A549 (cell line): Measurements from ENCODE around the gene WDR45. TPM values are rescaled to one million over a fixed set of nuclear protein-coding genes. Genes with fewer than 3 reads are reported as not detected.

Source experiments
- ATAC-seq, 2 experiments: fragments of 200-7000 bp in 1 of 2; fragments of >200 bp in 1 of 2; cut with Nextera tagmentation in 1 of 2; cut with Tn5 transposase in 1 of 2; 3 replicates each; pipeline versions ENCODE4 v1.8.0 to v1.9.1; 2018 to 2020; ENCODE audit warnings: mild to moderate bottlenecking in 1 of 2, moderate library complexity in 1 of 2
- CTCF ChIA-PET: fragments of 300-600 bp; sonication (Branson Sonifier 250); formaldehyde crosslinking; extraction: SDS; loops from one replicate; lab custom pipeline; 2021; ENCODE audit warnings: antibody characterized with exemption, inconsistent platforms; lab: Yijun Ruan, JAX
- POLR2A ChIA-PET: fragments of 350-600 bp; formaldehyde crosslinking; extraction: SDS; loops from one replicate; lab custom pipeline; 2021; ENCODE audit warnings: antibody characterized with exemption, inconsistent platforms; lab: Yijun Ruan, JAX
- DNase-seq, 2 experiments: peaks; one replicate each; pipeline versions ENCODE4 v3.0.0 to v3.0.0-alpha.2; 2011 to 2016; ENCODE audit warnings: low read depth in 1 of 2, low spot score in 1 of 2
- FAIRE-seq: peaks from 2 replicates; lab custom pipeline; 2011; peaks lifted over from hg19 to GRCh38; lab: Jason Lieb, UNC
- H3K27ac ChIP-seq, 2 experiments: fragments of >200 bp; sonication (Bioruptor Twin); formaldehyde crosslinking; 3 replicates each; pipeline ENCODE4 v1.5.1; 2016 to 2017
- H3K4me1 ChIP-seq: fragments of >200 bp; sonication (Bioruptor Twin); formaldehyde crosslinking; 3 replicates; pipeline ENCODE4 v1.6.1; 2016
- H3K4me2 ChIP-seq: fragments of >200 bp; sonication (Bioruptor Twin); formaldehyde crosslinking; 3 replicates; pipeline ENCODE4 v1.6.1; 2016
- H3K4me3 ChIP-seq: fragments of >200 bp; sonication (Bioruptor Twin); formaldehyde crosslinking; 3 replicates; pipeline ENCODE4 v1.5.1; 2016
- H3K9me3 ChIP-seq: fragments of >200 bp; sonication (Bioruptor Twin); formaldehyde crosslinking; 3 replicates; pipeline ENCODE4 v1.6.1; 2016
- ATOH8 ChIP-seq: fragments of 250-450 bp; sonication (Bioruptor Pico); IDR thresholded peaks from 2 replicates; pipeline ENCODE4 v1.5.0; 2020; ENCODE audit warnings: low read depth, mild to moderate bottlenecking, moderate library complexity
- BHLHE40 ChIP-seq: IDR thresholded peaks from 2 replicates; pipeline ENCODE4 v1.6.1; 2012; ENCODE audit warnings: low read depth, low read length, inconsistent platforms
- CBX8 ChIP-seq: fragments of 200-600 bp; sonication (generic); IDR thresholded peaks from 2 replicates; pipeline ENCODE4 v1.6.1; 2016
- CEBPB ChIP-seq, 2 experiments: fragments of >200 bp in 1 of 2; sonication (Bioruptor Twin) in 1 of 2; formaldehyde crosslinking in 1 of 2; IDR thresholded peaks; 2 replicates each; pipeline ENCODE4 v1.6.1; 2012 to 2016
- CHD4 ChIP-seq: fragments of 200-600 bp; sonication (generic); IDR thresholded peaks from 2 replicates; pipeline ENCODE4 v1.6.1; 2016; ENCODE audit warnings: antibody characterized with exemption, mild to moderate bottlenecking, borderline replicate concordance
- CTCF ChIP-seq: fragments of >200 bp; sonication (Bioruptor Twin); formaldehyde crosslinking; IDR thresholded peaks from 3 replicates; pipeline ENCODE4 v1.5.1; 2016
- EP300 ChIP-seq, 2 experiments: fragments of >200 bp; sonication (Bioruptor Twin); formaldehyde crosslinking; IDR thresholded peaks; 2 replicates in 1 of 2; 3 replicates in 1 of 2; pipeline ENCODE4 v1.6.1; 2016 to 2017
- HES2 ChIP-seq: fragments of >200 bp; sonication (Bioruptor Twin); formaldehyde crosslinking; IDR thresholded peaks from 2 replicates; pipeline ENCODE4 v1.6.1; 2016
- HEYL ChIP-seq: fragments of 250-450 bp; sonication (Bioruptor Pico); IDR thresholded peaks from 2 replicates; pipeline ENCODE4 v1.8.0; 2021; ENCODE audit warnings: mild to moderate bottlenecking, moderate library complexity
- HOXA7 ChIP-seq: fragments of 250-450 bp; sonication (Bioruptor Pico); IDR thresholded peaks from 2 replicates; pipeline ENCODE4 v1.5.0; 2020; ENCODE audit warnings: mild to moderate bottlenecking, moderate library complexity
- JUN ChIP-seq, 2 experiments: fragments of >200 bp; sonication (Bioruptor Twin); formaldehyde crosslinking; IDR thresholded peaks; 2 replicates in 1 of 2; 3 replicates in 1 of 2; pipeline ENCODE4 v1.6.1; 2016 to 2017
- JUNB ChIP-seq: fragments of >200 bp; sonication (Bioruptor Twin); formaldehyde crosslinking; IDR thresholded peaks from 2 replicates; pipeline ENCODE4 v1.6.1; 2016
- KDM1A ChIP-seq: fragments of 200-600 bp; sonication (generic); IDR thresholded peaks from 2 replicates; pipeline ENCODE4 v1.6.1; 2016; ENCODE audit warnings: low read depth, mild to moderate bottlenecking
- NFE2L2 ChIP-seq: fragments of 150-350 bp; conservative IDR thresholded peaks from 2 replicates; pipeline ENCODE4 v1.6.1; 2014; ENCODE audit warnings: low read length
- RAD21 ChIP-seq, 2 experiments: fragments of >200 bp in 1 of 2; sonication (Bioruptor Twin) in 1 of 2; formaldehyde crosslinking in 1 of 2; IDR thresholded peaks in 1 of 2; conservative IDR thresholded peaks in 1 of 2; 2 replicates in 1 of 2; 3 replicates in 1 of 2; pipeline ENCODE4 v1.6.1; 2012 to 2018; ENCODE audit warnings: inconsistent platforms in 1 of 2
- RARB ChIP-seq: fragments of 250-450 bp; sonication (Bioruptor Pico); IDR thresholded peaks from 2 replicates; pipeline ENCODE4 v1.8.0; 2021; ENCODE audit warnings: mild to moderate bottlenecking, moderate library complexity
- RCOR1 ChIP-seq: fragments of 150-350 bp; IDR thresholded peaks from 2 replicates; pipeline ENCODE4 v1.6.1; 2014; ENCODE audit warnings: antibody characterized with exemption, low read length, low read depth
- RFX5 ChIP-seq: fragments of 450-650 bp; IDR thresholded peaks from 2 replicates; pipeline ENCODE4 v1.7.1; 2014; ENCODE audit warnings: antibody characterized with exemption, mild to moderate bottlenecking, moderate library complexity
- SREBF2 ChIP-seq: fragments of 450-650 bp; IDR thresholded peaks from 2 replicates; pipeline ENCODE4 v1.6.1; 2014; ENCODE audit warnings: mild to moderate bottlenecking, moderate library complexity
- TFCP2L1 ChIP-seq: fragments of 250-450 bp; sonication (Bioruptor Pico); IDR thresholded peaks from 2 replicates; pipeline ENCODE4 v1.5.0; 2021; ENCODE audit warnings: mild to moderate bottlenecking
- ZC3H11A ChIP-seq: fragments of 450-650 bp; IDR thresholded peaks from 2 replicates; pipeline ENCODE4 v1.6.1; 2014; ENCODE audit warnings: antibody characterized with exemption, mild to moderate bottlenecking
- WGBS: methylation state at CpG from one replicate; pipeline ENCODE4 v1.1.6; 2017; ENCODE audit errors: missing lambda C conversion rate; 5-methylcytosine and 5-hydroxymethylcytosine counted together
- polyA plus RNA-seq, 4 experiments: library from polyadenylated mRNA; depleted of rRNA in 3 of 4; stranded (reverse); fragments of >200 nt; fragmentation: RNase III in 1 of 4; extraction: RNeasy Plus Mini Kit Qiagen cat#74134 plus additional on column Dnase treatment in 1 of 4; gene quantifications; 2 replicates in 3 of 4; 3 replicates in 1 of 4; pipeline ENCODE4 v1.2.3, GENCODE V29; 2011 to 2017

WDR45 gene
- polyA plus RNA-seq, 2 of the 4 experiments (the other 2 are of a cell fraction), result 37.7 to 55.5 TPM

- no peak overlapping the region for H3K27ac ChIP-seq
- peaks cover 7% of the 10 kb centered on the region; the same call in 2 of the 3 replicates for H3K4me1 ChIP-seq
- POLR2A ChIA-PET, result no interaction called here
- WGBS, result 75% methylated on average over 5 of the region's 5 CpGs
- H3K4me3 ChIP-seq, result no peak overlapping the region
- TF ChIP-seq HEYL (CRISPR knock-in tag) (no peak), CBX8 (no peak), BHLHE40 (no peak), RCOR1 (no peak), JUN (IDR thresholded peaks at IDR 0.05) (no peak), NFE2L2 (no peak), CHD4 (no peak), ATOH8 (CRISPR knock-in tag) (no peak), RAD21 (conservative IDR thresholded peaks at IDR 0.05 in 1 of 2, IDR thresholded peaks at IDR 0.05 in 1 of 2) (no peak), TFCP2L1 (CRISPR knock-in tag) (no peak), HOXA7 (CRISPR knock-in tag) (no peak), RFX5 (no peak), JUNB (no peak), CEBPB (IDR thresholded peaks at IDR 0.05) (no peak), EP300 (IDR thresholded peaks at IDR 0.05) (no peak), HES2 (no peak), ZC3H11A (no peak), CTCF (no peak), SREBF2 (no peak), KDM1A (no peak)
- ATAC-seq (no peak), FAIRE-seq (peak; percentile 65), DNase-seq (no peak)
- no peaks in the 10 kb centered on the region for H3K9me3 ChIP-seq
- no peak overlapping the region for H3K4me2 ChIP-seq
- CTCF ChIA-PET, result interaction anchor here (0.6 kb wide), 1 partner anchor 73 kb away, joined by 5 read pairs; no protein-coding TSS in a partner anchor
These were observed 1.7 kb downstream of the WDR45 start for GRCh38 chrX:49077941-49078340.

- no peak overlapping the region for H3K4me2 ChIP-seq
- H3K27ac ChIP-seq, result no peak overlapping the region
- no peaks in the 10 kb centered on the region for H3K9me3 ChIP-seq
- ATAC-seq (peak in 1 of 2 experiments; percentile 3; a peak in 1 of 6 replicates), FAIRE-seq (peak; percentile 68)
- ChIA-PET CTCF (interaction anchor here (1.2 kb wide), 1 partner anchor 32 kb away, joined by 3 read pairs; no protein-coding TSS in a partner anchor), POLR2A (no interaction called here)
- peaks cover 13% of the 10 kb centered on the region; the same call in 2 of the 3 replicates for H3K4me1 ChIP-seq
- H3K4me3 ChIP-seq, result no peak overlapping the region
- 87% methylated on average over 11 of the region's 13 CpGs for WGBS
- TF ChIP-seq RARB (CRISPR knock-in tag), result no peak
- TF ChIP-seq, all 56 proteins: peak for 0
- DNase-seq, result no peak
These were observed 4.3 kb downstream of the WDR45 start for GRCh38 chrX:49075347-49075746.
